Activated CD4-positive, alpha-beta T cell treated with anti-CD3 and anti-CD28 coated beads, Interleukin-2, amount 50 U/mL, for 16 hours (primary cell): ENCODE measurements around the gene CCDC141.

Source experiments
- DNase-seq: peaks from one replicate; pipeline ENCODE4 v3.0.0-alpha.2; 2020

Gene CCDC141

GRCh38 chr2:178962152-178962551 lies 87.8 kb downstream of the CCDC141 start:
- DNase-seq, result no peak

- no peak for DNase-seq
Observed at GRCh38 chr2:178954049-178954448, 95.9 kb downstream of the CCDC141 start.

- DNase-seq, result no peak
Observed at GRCh38 chr2:178951266-178952006, 98.5 kb downstream of the CCDC141 start.

- DNase-seq, result no peak
Observed at GRCh38 chr2:178949584-178949983, 100.4 kb downstream of the CCDC141 start.

GRCh38 chr2:178949151-178949550 lies 100.8 kb downstream of the CCDC141 start:
- no peak for DNase-seq

GRCh38 chr2:178947006-178947405 lies 102.9 kb downstream of the CCDC141 start:
- no peak for DNase-seq

GRCh38 chr2:178946494-178946893 lies 103.4 kb downstream of the CCDC141 start:
- no peak for DNase-seq

GRCh38 chr2:178943745-178944144 lies 106.2 kb downstream of the CCDC141 start:
- DNase-seq, result no peak

- no peak for DNase-seq
Observed at GRCh38 chr2:178934571-178934970, 115.4 kb downstream of the CCDC141 start.

GRCh38 chr2:178933493-178933892 lies 116.4 kb downstream of the CCDC141 start:
- no peak for DNase-seq

- no peak for DNase-seq
Observed at GRCh38 chr2:178928077-178928476, 121.9 kb downstream of the CCDC141 start.

GRCh38 chr2:178927173-178927572 lies 122.8 kb downstream of the CCDC141 start:
- no peak for DNase-seq

GRCh38 chr2:178924817-178925216 lies 125.1 kb downstream of the CCDC141 start:
- DNase-seq, result no peak

- no peak for DNase-seq
Observed at GRCh38 chr2:178923546-178923945, 126.4 kb downstream of the CCDC141 start.

- DNase-seq, result no peak
Observed at GRCh38 chr2:178920916-178921513, 128.9 kb downstream of the CCDC141 start.

GRCh38 chr2:178917555-178917954 lies 132.4 kb downstream of the CCDC141 start:
- no peak for DNase-seq

GRCh38 chr2:178915423-178916173 lies 134.3 kb downstream of the CCDC141 start:
- DNase-seq, result no peak

GRCh38 chr2:178914259-178914849 lies 135.6 kb downstream of the CCDC141 start:
- DNase-seq, result peak; percentile 71

- no peak for DNase-seq
Observed at GRCh38 chr2:178913049-178913441, 136.9 kb downstream of the CCDC141 start.

- no peak for DNase-seq
Observed at GRCh38 chr2:178912416-178913048, 137.4 kb downstream of the CCDC141 start.

GRCh38 chr2:178911039-178911438 lies 138.9 kb downstream of the CCDC141 start:
- no peak for DNase-seq

GRCh38 chr2:178910005-178910404 lies 139.9 kb downstream of the CCDC141 start:
- no peak for DNase-seq

GRCh38 chr2:178909507-178909906 lies 140.4 kb downstream of the CCDC141 start:
- no peak for DNase-seq
